ENCODE measurements around the gene SMPD3. TPM values are rescaled to one million over a fixed set of nuclear protein-coding genes. Genes with fewer than 3 reads are reported as not detected.

SMPD3 gene
- total RNA-seq, 1 experiment from 2014 or later: 1.4 TPM

DNA sequence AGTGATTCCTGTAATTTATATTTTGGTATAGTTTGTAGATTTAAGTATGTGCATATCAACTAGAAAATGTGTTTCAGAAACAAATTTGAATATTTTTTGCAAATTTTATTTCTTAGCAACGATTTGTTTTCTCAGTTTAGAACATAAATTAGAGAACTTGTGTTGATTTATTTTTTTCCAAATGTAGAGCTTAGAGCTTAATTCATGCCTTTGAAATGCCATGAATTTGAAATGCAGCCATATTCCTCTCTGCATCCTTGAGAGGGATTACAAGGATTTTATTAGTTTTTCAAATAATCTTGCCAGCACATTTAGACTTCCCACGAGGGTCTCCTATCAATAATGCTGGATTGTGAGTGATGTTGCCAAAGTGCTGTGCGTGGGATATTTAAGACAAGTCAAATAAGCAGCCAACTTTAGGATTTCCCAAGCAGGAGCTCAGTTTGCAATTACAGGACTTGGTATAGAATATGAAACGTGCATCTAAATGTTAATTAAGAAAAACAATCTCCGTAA is 6.7 kb upstream of the SMPD3 start (continued):
- TF ChIP-seq, protein P1, sequence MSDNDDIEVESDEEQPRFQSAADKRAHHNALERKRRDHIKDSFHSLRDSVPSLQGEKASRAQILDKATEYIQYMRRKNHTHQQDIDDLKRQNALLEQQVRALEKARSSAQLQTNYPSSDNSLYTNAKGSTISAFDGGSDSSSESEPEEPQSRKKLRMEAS (CRISPR knock-in tag; IDR thresholded peaks at IDR 0.05): no peak
- no peak for TF ChIP-seq ZNF317 (CRISPR knock-in tag; IDR thresholded peaks at IDR 0.05; ENCODE audit: borderline replicate concordance, low read depth)
- TF ChIP-seq, protein P2, sequence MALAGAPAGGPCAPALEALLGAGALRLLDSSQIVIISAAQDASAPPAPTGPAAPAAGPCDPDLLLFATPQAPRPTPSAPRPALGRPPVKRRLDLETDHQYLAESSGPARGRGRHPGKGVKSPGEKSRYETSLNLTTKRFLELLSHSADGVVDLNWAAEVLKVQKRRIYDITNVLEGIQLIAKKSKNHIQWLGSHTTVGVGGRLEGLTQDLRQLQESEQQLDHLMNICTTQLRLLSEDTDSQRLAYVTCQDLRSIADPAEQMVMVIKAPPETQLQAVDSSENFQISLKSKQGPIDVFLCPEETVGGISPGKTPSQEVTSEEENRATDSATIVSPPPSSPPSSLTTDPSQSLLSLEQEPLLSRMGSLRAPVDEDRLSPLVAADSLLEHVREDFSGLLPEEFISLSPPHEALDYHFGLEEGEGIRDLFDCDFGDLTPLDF (CRISPR knock-in tag; IDR thresholded peaks at IDR 0.05): no peak

DNA sequence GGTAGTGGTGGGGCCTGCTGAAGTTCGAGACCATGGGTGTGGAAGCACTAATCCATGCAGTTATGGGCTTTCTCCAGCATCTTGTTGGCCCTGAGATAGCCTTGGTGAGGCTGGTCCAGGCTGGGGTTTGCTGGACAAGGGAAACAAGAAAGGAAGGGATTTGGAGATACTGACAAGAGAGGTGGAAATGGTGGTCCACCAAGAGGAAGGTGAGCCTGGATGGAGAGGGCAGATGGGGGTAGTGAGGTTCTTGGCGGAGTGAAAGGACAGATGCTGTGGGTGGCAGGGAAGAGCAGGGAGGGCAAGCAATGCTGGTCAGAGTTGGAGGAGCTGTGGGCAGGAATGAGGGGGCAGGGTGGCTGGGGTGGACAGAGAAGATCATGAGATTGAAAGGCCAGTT is 5.5 kb upstream of the SMPD3 start:
- no peaks in the 10 kb centered on the region for H3K36me3 Mint-ChIP-seq
- CTCF ChIA-PET: interaction anchor here (0.8 kb wide), 1 partner anchor 17 kb away, joined by 3 read pairs; no protein-coding TSS in a partner anchor
- ATAC-seq (no peak), DNase-seq (ENCODE audit: low spot score) (no peak)
- H3K9me3 Mint-ChIP-seq: no peaks in the 10 kb centered on the region
- POLR2A ChIA-PET: no interaction called here
- no peak overlapping the region for H3K4me3 Mint-ChIP-seq
- no peaks in the 10 kb centered on the region for H3K27me3 Mint-ChIP-seq (ENCODE audit: low read depth)
- H3K27ac Mint-ChIP-seq: no peak overlapping the region
- peaks cover 6% of the 10 kb centered on the region for H3K4me1 Mint-ChIP-seq
- no peak for TF ChIP-seq ZNF671 (CRISPR knock-in tag; IDR thresholded peaks at IDR 0.05)
- TF ChIP-seq ETV6 (CRISPR knock-in tag; IDR thresholded peaks at IDR 0.05): no peak
- TF ChIP-seq ZNF219 (CRISPR knock-in tag; IDR thresholded peaks at IDR 0.05; ENCODE audit: borderline replicate concordance): no peak
- TF ChIP-seq, protein P3, sequence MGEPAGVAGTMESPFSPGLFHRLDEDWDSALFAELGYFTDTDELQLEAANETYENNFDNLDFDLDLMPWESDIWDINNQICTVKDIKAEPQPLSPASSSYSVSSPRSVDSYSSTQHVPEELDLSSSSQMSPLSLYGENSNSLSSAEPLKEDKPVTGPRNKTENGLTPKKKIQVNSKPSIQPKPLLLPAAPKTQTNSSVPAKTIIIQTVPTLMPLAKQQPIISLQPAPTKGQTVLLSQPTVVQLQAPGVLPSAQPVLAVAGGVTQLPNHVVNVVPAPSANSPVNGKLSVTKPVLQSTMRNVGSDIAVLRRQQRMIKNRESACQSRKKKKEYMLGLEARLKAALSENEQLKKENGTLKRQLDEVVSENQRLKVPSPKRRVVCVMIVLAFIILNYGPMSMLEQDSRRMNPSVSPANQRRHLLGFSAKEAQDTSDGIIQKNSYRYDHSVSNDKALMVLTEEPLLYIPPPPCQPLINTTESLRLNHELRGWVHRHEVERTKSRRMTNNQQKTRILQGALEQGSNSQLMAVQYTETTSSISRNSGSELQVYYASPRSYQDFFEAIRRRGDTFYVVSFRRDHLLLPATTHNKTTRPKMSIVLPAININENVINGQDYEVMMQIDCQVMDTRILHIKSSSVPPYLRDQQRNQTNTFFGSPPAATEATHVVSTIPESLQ (CRISPR knock-in tag; IDR thresholded peaks at IDR 0.05): no peak
- TF ChIP-seq NFYB (CRISPR knock-in tag; conservative IDR thresholded peaks at IDR 0.05; ENCODE audit: low read depth): no peak
- TF ChIP-seq GABPB1 (CRISPR knock-in tag; IDR thresholded peaks at IDR 0.05): no peak
- no peak for TF ChIP-seq TCF7 (CRISPR knock-in tag; IDR thresholded peaks at IDR 0.05; ENCODE audit: low read depth)
- no peak for TF ChIP-seq FOXP1 (CRISPR knock-in tag; IDR thresholded peaks at IDR 0.05; ENCODE audit: borderline replicate concordance)
- TF ChIP-seq, protein P4, sequence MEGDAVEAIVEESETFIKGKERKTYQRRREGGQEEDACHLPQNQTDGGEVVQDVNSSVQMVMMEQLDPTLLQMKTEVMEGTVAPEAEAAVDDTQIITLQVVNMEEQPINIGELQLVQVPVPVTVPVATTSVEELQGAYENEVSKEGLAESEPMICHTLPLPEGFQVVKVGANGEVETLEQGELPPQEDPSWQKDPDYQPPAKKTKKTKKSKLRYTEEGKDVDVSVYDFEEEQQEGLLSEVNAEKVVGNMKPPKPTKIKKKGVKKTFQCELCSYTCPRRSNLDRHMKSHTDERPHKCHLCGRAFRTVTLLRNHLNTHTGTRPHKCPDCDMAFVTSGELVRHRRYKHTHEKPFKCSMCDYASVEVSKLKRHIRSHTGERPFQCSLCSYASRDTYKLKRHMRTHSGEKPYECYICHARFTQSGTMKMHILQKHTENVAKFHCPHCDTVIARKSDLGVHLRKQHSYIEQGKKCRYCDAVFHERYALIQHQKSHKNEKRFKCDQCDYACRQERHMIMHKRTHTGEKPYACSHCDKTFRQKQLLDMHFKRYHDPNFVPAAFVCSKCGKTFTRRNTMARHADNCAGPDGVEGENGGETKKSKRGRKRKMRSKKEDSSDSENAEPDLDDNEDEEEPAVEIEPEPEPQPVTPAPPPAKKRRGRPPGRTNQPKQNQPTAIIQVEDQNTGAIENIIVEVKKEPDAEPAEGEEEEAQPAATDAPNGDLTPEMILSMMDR (IDR thresholded peaks at IDR 0.05): no peak
- TF ChIP-seq HMGA2 (CRISPR knock-in tag; IDR thresholded peaks at IDR 0.05): no peak
- TF ChIP-seq, protein P5, sequence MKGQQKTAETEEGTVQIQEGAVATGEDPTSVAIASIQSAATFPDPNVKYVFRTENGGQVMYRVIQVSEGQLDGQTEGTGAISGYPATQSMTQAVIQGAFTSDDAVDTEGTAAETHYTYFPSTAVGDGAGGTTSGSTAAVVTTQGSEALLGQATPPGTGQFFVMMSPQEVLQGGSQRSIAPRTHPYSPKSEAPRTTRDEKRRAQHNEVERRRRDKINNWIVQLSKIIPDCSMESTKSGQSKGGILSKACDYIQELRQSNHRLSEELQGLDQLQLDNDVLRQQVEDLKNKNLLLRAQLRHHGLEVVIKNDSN (CRISPR knock-in tag; IDR thresholded peaks at IDR 0.05): no peak
- TF ChIP-seq RORB (CRISPR knock-in tag; IDR thresholded peaks at IDR 0.05): no peak
- no peak for TF ChIP-seq ZNF138 (CRISPR knock-in tag; conservative IDR thresholded peaks at IDR 0.05)
- TF ChIP-seq GRHL2 (CRISPR knock-in tag; IDR thresholded peaks at IDR 0.05; ENCODE audit: insufficient replicate concordance, severe bottlenecking): no peak
- TF ChIP-seq, protein P6, sequence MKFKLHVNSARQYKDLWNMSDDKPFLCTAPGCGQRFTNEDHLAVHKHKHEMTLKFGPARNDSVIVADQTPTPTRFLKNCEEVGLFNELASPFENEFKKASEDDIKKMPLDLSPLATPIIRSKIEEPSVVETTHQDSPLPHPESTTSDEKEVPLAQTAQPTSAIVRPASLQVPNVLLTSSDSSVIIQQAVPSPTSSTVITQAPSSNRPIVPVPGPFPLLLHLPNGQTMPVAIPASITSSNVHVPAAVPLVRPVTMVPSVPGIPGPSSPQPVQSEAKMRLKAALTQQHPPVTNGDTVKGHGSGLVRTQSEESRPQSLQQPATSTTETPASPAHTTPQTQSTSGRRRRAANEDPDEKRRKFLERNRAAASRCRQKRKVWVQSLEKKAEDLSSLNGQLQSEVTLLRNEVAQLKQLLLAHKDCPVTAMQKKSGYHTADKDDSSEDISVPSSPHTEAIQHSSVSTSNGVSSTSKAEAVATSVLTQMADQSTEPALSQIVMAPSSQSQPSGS (CRISPR knock-in tag; IDR thresholded peaks at IDR 0.05; ENCODE audit: borderline replicate concordance, low read depth): no peak
- TF ChIP-seq FOXJ3 (CRISPR knock-in tag; IDR thresholded peaks at IDR 0.05; ENCODE audit: borderline replicate concordance): no peak
- TF ChIP-seq, protein P7, sequence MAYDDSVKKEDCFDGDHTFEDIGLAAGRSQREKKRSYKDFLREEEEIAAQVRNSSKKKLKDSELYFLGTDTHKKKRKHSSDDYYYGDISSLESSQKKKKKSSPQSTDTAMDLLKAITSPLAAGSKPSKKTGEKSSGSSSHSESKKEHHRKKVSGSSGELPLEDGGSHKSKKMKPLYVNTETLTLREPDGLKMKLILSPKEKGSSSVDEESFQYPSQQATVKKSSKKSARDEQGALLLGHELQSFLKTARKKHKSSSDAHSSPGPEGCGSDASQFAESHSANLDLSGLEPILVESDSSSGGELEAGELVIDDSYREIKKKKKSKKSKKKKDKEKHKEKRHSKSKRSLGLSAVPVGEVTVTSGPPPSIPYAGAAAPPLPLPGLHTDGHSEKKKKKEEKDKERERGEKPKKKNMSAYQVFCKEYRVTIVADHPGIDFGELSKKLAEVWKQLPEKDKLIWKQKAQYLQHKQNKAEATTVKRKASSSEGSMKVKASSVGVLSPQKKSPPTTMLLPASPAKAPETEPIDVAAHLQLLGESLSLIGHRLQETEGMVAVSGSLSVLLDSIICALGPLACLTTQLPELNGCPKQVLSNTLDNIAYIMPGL (CRISPR knock-in tag; IDR thresholded peaks at IDR 0.05): no peak

Measured in WTC11 (cell line).